Neural crest cell (in vitro differentiated cells): ENCODE results near the gene ARHGAP18. TPM values are rescaled to one million over a fixed set of nuclear protein-coding genes. Genes with fewer than 3 reads are reported as not detected.

Source experiments
- DNase-seq: peaks from one replicate; pipeline ENCODE4 v3.0.0; 2021; ENCODE audit warnings: low read depth, mixed read lengths, low spot score
- H3K27ac Mint-ChIP-seq: one replicate; pipeline ENCODE4 v1.8.0; 2021; ENCODE audit warnings: mild to moderate bottlenecking, mixed read lengths; ENCODE audit not compliant: unreplicated experiment
- H3K27me3 Mint-ChIP-seq: 2 replicates; pipeline ENCODE4 v1.8.0; 2021; ENCODE audit warnings: low read depth, mild to moderate bottlenecking, mixed read lengths
- H3K36me3 Mint-ChIP-seq: 2 replicates; pipeline ENCODE4 v1.8.0; 2021; ENCODE audit warnings: low read depth, mild to moderate bottlenecking, mixed read lengths
- H3K4me1 Mint-ChIP-seq: 2 replicates; pipeline ENCODE4 v1.8.0; 2021; ENCODE audit warnings: mixed read lengths
- H3K4me3 Mint-ChIP-seq: one replicate; pipeline ENCODE4 v1.8.0; 2021; ENCODE audit warnings: mild to moderate bottlenecking, mixed read lengths
- H3K9me3 Mint-ChIP-seq: 2 replicates; pipeline ENCODE4 v1.8.0; 2021; ENCODE audit warnings: mixed read lengths
- total RNA-seq: library from RNA; stranded (reverse); gene quantifications from 2 replicates; pipeline ENCODE4 v1.2.1, GENCODE V29; 2021
- TF ChIP-seq, protein P1 (sequence below): fragments of 200-600 bp; sonication (generic); conservative IDR thresholded peaks from 2 replicates; pipeline ENCODE4 v1.5.0; 2021; ENCODE audit warnings: antibody characterized with exemption, mild to moderate bottlenecking

The ARHGAP18 gene
- total RNA-seq, 1 donor from 2014 or later, result 3.4 TPM

DNA sequence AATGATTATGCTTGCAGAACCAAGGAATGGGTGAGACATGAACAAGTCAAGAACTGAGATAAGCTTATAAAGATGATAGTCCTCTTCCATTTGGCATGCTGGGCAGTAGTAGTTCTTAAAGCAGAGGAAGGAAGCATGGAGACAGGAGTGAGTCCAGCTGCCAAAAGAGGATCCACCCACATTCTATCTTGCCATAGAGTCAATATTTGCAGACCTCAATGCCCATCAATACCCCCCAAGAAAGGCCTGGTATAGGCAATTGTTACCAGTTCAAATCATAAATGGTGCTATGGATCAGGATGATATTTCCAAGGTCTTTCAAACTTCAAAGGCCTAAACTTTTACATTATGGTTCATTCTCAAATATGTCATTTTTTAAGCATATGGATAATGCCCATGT, 4.8 kb downstream of the ARHGAP18 start:
- DNase-seq, result no peak
- H3K9me3 Mint-ChIP-seq, result no peaks in the 10 kb centered on the region
- peaks cover 24% of the 10 kb centered on the region for H3K4me1 Mint-ChIP-seq
- TF ChIP-seq, protein P1, sequence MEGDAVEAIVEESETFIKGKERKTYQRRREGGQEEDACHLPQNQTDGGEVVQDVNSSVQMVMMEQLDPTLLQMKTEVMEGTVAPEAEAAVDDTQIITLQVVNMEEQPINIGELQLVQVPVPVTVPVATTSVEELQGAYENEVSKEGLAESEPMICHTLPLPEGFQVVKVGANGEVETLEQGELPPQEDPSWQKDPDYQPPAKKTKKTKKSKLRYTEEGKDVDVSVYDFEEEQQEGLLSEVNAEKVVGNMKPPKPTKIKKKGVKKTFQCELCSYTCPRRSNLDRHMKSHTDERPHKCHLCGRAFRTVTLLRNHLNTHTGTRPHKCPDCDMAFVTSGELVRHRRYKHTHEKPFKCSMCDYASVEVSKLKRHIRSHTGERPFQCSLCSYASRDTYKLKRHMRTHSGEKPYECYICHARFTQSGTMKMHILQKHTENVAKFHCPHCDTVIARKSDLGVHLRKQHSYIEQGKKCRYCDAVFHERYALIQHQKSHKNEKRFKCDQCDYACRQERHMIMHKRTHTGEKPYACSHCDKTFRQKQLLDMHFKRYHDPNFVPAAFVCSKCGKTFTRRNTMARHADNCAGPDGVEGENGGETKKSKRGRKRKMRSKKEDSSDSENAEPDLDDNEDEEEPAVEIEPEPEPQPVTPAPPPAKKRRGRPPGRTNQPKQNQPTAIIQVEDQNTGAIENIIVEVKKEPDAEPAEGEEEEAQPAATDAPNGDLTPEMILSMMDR, result no peak
- no peaks in the 10 kb centered on the region for H3K36me3 Mint-ChIP-seq
- no peaks in the 10 kb centered on the region for H3K27me3 Mint-ChIP-seq
- no peak overlapping the region for H3K4me3 Mint-ChIP-seq
- H3K27ac Mint-ChIP-seq, result no peak overlapping the region

DNA sequence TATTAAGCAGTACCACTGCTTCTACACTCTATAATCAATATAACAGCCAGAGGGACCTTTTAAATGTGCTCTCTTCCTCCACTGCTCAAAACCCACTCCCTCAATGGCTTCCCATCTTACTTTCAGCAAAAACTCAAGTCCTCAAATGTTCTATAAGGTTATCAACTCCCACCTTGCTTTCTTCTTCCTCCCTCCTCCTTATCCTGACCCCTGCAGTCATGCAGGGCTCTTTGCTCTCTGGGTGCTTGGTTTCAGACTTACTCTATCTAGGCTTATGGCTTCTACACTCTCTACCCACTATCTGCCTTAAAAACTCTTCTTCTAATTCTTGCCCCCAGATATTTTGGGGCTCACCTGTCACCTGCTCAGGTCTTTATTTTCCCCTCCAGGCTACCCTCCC, 5.3 kb downstream of the ARHGAP18 start:
- no peak for DNase-seq
- Mint-ChIP-seq H3K36me3 (no peaks in the 10 kb centered on the region), H3K27ac (no peak overlapping the region), H3K4me3 (no peak overlapping the region), H3K27me3 (no peaks in the 10 kb centered on the region), H3K4me1 (peaks cover 20% of the 10 kb centered on the region), H3K9me3 (no peaks in the 10 kb centered on the region)
- TF ChIP-seq, protein P1, result no peak

DNA sequence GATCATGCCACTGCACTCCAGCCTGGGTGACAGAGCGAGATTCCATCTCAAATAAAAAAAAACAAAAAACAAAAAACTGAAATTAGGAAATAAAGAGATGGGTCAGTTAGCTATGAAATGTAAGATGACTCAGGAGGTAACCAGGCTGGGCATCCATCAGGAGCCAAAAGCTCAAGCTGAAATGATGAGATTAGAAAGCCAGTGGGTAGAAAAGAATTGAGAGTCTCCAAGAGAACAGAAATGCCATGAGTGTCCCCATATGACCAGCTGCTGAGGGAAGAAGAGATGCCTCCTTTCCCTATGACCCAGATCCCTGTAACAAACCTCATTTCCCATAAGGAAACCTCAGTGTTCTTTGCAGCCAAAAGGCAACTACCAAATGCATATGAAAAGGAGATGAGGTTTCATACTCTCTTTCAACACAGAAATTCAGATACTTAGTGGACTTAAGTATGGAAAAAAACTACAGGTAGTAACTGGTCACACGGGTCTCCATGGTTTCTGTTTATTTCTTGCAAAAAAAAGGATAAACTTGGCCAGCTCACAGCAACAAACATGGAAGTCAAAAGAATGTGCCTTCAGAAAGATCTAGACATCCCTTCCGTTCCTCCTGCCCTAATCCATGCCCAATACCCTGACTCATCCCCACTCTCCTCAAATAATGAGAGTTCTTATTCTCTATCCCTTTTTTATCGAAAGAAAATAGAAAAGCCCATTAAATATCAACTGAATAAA, 8.1 kb downstream of the ARHGAP18 start:
- no peaks in the 10 kb centered on the region for H3K36me3 Mint-ChIP-seq
- TF ChIP-seq, protein P1, result no peak
- no peaks in the 10 kb centered on the region for H3K27me3 Mint-ChIP-seq
- H3K4me3 Mint-ChIP-seq, result no peak overlapping the region
- H3K27ac Mint-ChIP-seq, result no peak overlapping the region
- H3K9me3 Mint-ChIP-seq, result no peaks in the 10 kb centered on the region
- H3K4me1 Mint-ChIP-seq, result no peaks in the 10 kb centered on the region
- no peak for DNase-seq

DNA sequence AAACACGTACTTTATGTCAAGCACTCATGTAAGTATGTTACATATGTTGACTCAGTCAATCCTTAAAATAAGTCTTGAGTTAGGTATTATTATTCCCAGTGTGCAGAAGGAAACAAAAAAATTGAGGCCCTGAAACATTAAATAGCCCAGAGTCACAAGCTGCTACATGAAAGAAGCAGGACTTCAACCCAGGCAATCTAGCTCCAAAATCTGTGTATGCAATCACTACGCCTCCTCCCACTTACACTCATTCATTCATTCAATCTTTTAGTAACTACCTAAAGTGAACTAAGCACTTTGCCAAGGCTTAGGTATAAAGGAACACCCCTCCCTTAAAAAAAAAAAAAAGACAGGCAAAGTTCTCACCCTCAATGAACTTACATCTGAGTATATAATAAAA, 9.3 kb downstream of the ARHGAP18 start:
- Mint-ChIP-seq H3K4me3 (no peak overlapping the region), H3K27ac (no peak overlapping the region), H3K4me1 (peaks cover 4% of the 10 kb centered on the region), H3K27me3 (no peaks in the 10 kb centered on the region), H3K9me3 (no peaks in the 10 kb centered on the region), H3K36me3 (no peaks in the 10 kb centered on the region)
- no peak for DNase-seq
- TF ChIP-seq, protein P1, result no peak

DNA sequence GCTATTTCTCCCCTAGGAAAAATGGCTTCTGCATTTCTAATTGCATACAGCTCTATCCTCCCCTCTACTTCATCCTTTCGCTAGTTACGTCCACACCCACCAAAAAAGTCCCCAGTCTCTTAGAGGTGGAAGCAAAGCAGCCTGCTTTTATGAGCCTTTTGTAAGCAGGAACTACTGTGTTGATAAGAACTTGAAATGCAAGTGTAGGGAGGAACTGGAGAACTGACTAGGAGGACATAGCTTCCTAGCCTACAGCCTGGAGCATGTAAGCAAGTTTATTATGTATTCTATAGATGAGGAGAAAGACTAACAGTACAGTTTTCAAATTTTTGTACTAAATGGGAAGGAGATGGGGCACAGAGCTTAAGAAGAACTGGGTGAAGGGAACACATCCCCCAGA, 10.3 kb downstream of the ARHGAP18 start:
- Mint-ChIP-seq H3K4me3 (no peak overlapping the region), H3K27ac (no peak overlapping the region), H3K9me3 (no peaks in the 10 kb centered on the region), H3K27me3 (no peaks in the 10 kb centered on the region), H3K4me1 (peaks cover 10% of the 10 kb centered on the region), H3K36me3 (no peaks in the 10 kb centered on the region)
- TF ChIP-seq, protein P1, result no peak
- no peak for DNase-seq
